ENCODE measurements around the gene TRIM8.
A peak's percentile ranks its signal among the peaks of the same experiment; 100 is the strongest.
"Not testable (repeated sequence)": the region's sequence is repeated elsewhere in the genome, so short reads cannot be mapped to it uniquely, and the experiment has no call there.

TRIM8 gene

GRCh38 chr10:102651455-102652169, 7.3 kb downstream of the TRIM8 start:
- DNase-seq = no peak

GRCh38 chr10:102652170-102652916, 8.1 kb downstream of the TRIM8 start:
- DNase-seq = no peak

- DNase-seq = no peak
Measured at GRCh38 chr10:102653060-102653459, 8.8 kb downstream of the TRIM8 start.

GRCh38 chr10:102654566-102654965, 10.3 kb downstream of the TRIM8 start:
- no peak for DNase-seq

- no peak for DNase-seq
Measured at GRCh38 chr10:102654969-102655368, 10.7 kb downstream of the TRIM8 start.

GRCh38 chr10:102656026-102656425, 11.7 kb downstream of the TRIM8 start:
- DNase-seq = no peak

GRCh38 chr10:102656791-102657371, 12.6 kb downstream of the TRIM8 start:
- DNase-seq = no peak

- DNase-seq = no peak
Measured at GRCh38 chr10:102657451-102657850, 13.2 kb downstream of the TRIM8 start.

- DNase-seq = no peak
Measured at GRCh38 chr10:102657984-102658724, 13.9 kb downstream of the TRIM8 start.

- no peak for DNase-seq
Measured at GRCh38 chr10:102658802-102659201, 14.5 kb downstream of the TRIM8 start.

- DNase-seq = peak; percentile 64
Measured at GRCh38 chr10:102660888-102661657, 16.8 kb downstream of the TRIM8 start.

- no peak for DNase-seq
Measured at GRCh38 chr10:102661658-102662028, 17.4 kb downstream of the TRIM8 start.

GRCh38 chr10:102665904-102666509, 21.7 kb downstream of the TRIM8 start:
- no peak for DNase-seq

- not testable (repeated sequence) for DNase-seq
Measured at GRCh38 chr10:102667411-102667810, 23.1 kb downstream of the TRIM8 start.

GRCh38 chr10:102668326-102669107, 24.2 kb downstream of the TRIM8 start:
- DNase-seq = no peak

- no peak for DNase-seq
Measured at GRCh38 chr10:102669206-102670064, 25.2 kb downstream of the TRIM8 start.

- DNase-seq = no peak
Measured at GRCh38 chr10:102670065-102670670, 25.9 kb downstream of the TRIM8 start.

GRCh38 chr10:102670871-102671434, 26.7 kb downstream of the TRIM8 start:
- DNase-seq = no peak

GRCh38 chr10:102673236-102673818, 29.0 kb downstream of the TRIM8 start:
- DNase-seq = no peak
